ENCODE data around the gene BLOC1S5. TPM values are rescaled to one million over a fixed set of nuclear protein-coding genes. Genes with fewer than 3 reads are reported as not detected.

BLOC1S5 gene
- polyA plus RNA-seq, 1 of the 3 experiments (the other 2 are of a cell fraction), result 4.4 TPM

- TF ChIP-seq MAX (IDR thresholded peaks at IDR 0.05; ENCODE audit: low read depth) (no peak), RAD21 (IDR thresholded peaks at IDR 0.05; ENCODE audit: low read length) (peak; percentile 67), SMC3 (IDR thresholded peaks at IDR 0.05; ENCODE audit: low read depth, low read length) (peak; percentile 46), FOSL2 (IDR thresholded peaks at IDR 0.05; ENCODE audit: borderline replicate concordance, low read depth) (no peak), CTCF (IDR thresholded peaks at IDR 0.05) (peak; percentile 70), ZBTB33 (IDR thresholded peaks at IDR 0.05; ENCODE audit: borderline replicate concordance, low read depth) (no peak), SIN3A (IDR thresholded peaks at IDR 0.05; ENCODE audit: borderline replicate concordance, low read depth, low read length) (no peak)
These were observed 72.0 kb downstream of the BLOC1S5 start (continued) for GRCh38 chr6:7992002-7992815.

GRCh38 chr6:7991536-7991935 lies 72.7 kb downstream of the BLOC1S5 start:
- 80% methylated on average over 1 of the region's 1 CpG for WGBS (ENCODE audit: low lambda C conversion rate)
- Histone ChIP-seq H2AFZ (ENCODE audit: low read depth) (0 out of 2 replicates have a peak overlapping the region, but pooled peaks have one; percentile 67), H3K9me2 (no peaks in the 10 kb centered on the region), H3K9me3 (no peaks in the 10 kb centered on the region; the same call in 1 of the 2 replicates), H3K4me1 (ENCODE audit: control insufficient read depth in 1 of 2, insufficient read depth in 2 of 2, low read depth in 1 of 2, low read length in 1 of 2) (peaks cover 5% of the 10 kb centered on the region in 2 experiments; a peak in 1 of 4 replicates), H4K20me1 (ENCODE audit: insufficient read depth) (no peaks in the 10 kb centered on the region), H3K27ac (ENCODE audit: low read depth in 2 of 2, low read length in 1 of 2) (peak overlapping the region in 1 of 2 experiments; percentile 72; a peak in 2 of 4 replicates), H3F3A (replicated peaks; ENCODE audit: insufficient read depth) (peaks cover 19% of the 10 kb centered on the region), H3K4me3 (ENCODE audit: low read depth in 2 of 2, low read length in 1 of 2) (no peak overlapping the region; a peak in 1 of 4 replicates), H3K27me3 (ENCODE audit: insufficient read depth) (no peaks in the 10 kb centered on the region), H3K79me2 (ENCODE audit: insufficient read depth) (no peaks in the 10 kb centered on the region), H3K4me2 (peak overlapping the region; percentile 78), H3K9ac (no peak overlapping the region), H3K36me3 (replicated peaks in 1 of 2; ENCODE audit: control insufficient read depth in 1 of 2, insufficient read depth in 2 of 2, low read length in 1 of 2) (no peaks in the 10 kb centered on the region)
- POLR2A ChIA-PET, result no interaction called here
- CTCF ChIA-PET, result interaction anchor here (1.0 to 2.6 kb wide), 3 partner anchors 269 to 273 kb away, joined by 3 to 9 read pairs (median 6); no protein-coding TSS in a partner anchor
- DNase-seq, result no peak
- TF ChIP-seq USF2 (IDR thresholded peaks at IDR 0.05; ENCODE audit: borderline replicate concordance, low read depth, low read length) (no peak), FOXJ3 (CRISPR knock-in tag; IDR thresholded peaks at IDR 0.05) (no peak), ZBTB33 (IDR thresholded peaks at IDR 0.05; ENCODE audit: borderline replicate concordance, low read depth) (no peak), RCOR1 (IDR thresholded peaks at IDR 0.05; ENCODE audit: low read length) (no peak), FOSL2 (IDR thresholded peaks at IDR 0.05; ENCODE audit: borderline replicate concordance, low read depth) (no peak), FOXM1 (IDR thresholded peaks at IDR 0.05; ENCODE audit: low read depth) (no peak), GATA2 (CRISPR knock-in tag; IDR thresholded peaks at IDR 0.05) (no peak), CTCF (IDR thresholded peaks at IDR 0.05) (no peak), TCF12 (IDR thresholded peaks at IDR 0.05) (no peak), MAX (IDR thresholded peaks at IDR 0.05; ENCODE audit: low read depth) (no peak), NFIC (IDR thresholded peaks at IDR 0.05; ENCODE audit: borderline replicate concordance) (no peak), RFX5 (IDR thresholded peaks at IDR 0.05; ENCODE audit: low read length) (no peak), EZH2phosphoT487 (IDR thresholded peaks at IDR 0.05; ENCODE audit: borderline replicate concordance, low read depth) (no peak), SIN3A (IDR thresholded peaks at IDR 0.05; ENCODE audit: borderline replicate concordance, low read depth, low read length) (no peak), PBX3 (IDR thresholded peaks at IDR 0.05) (no peak)

Data from SK-N-SH (cell line).